Panc1 (cell line): ENCODE measurements around the gene TOX3. TPM values are rescaled to one million over a fixed set of nuclear protein-coding genes. Genes with fewer than 3 reads are reported as not detected.

Experiments
- ATAC-seq: fragments of 200-7000 bp; cut with Tn5 transposase; 2 replicates; pipeline ENCODE4 v1.9.1; 2020; ENCODE audit warnings: mild to moderate bottlenecking, moderate library complexity
- BruUV-seq: library from RNA; stranded (reverse); fragments of 400-500 nt; replicated peaks from 2 replicates; lab custom pipeline; 2021; lab: Mats Ljungman, UMichigan
- CTCF ChIA-PET: fragments of 300-600 bp; sonication (Branson Sonifier 250); formaldehyde crosslinking; loops from one replicate; lab custom pipeline; 2022; ENCODE audit warnings: antibody characterized with exemption; lab: Charles Lee
- POLR2A ChIA-PET: fragments of 300-600 bp; sonication (Branson Sonifier 250); formaldehyde crosslinking; loops from one replicate; lab custom pipeline; 2022; ENCODE audit warnings: antibody characterized with exemption; lab: Charles Lee
- DNase-seq: peaks from one replicate; pipeline ENCODE4 v3.0.0-alpha.2; 2010; ENCODE audit warnings: low read depth, low spot score
- H3K27ac ChIP-seq: 2 replicates; pipeline ENCODE4 v1.5.1; 2011; ENCODE audit warnings: mild to moderate bottlenecking, low read length, inconsistent platforms
- H3K27me3 ChIP-seq: fragments of 200-500 bp; sonication (Bioruptor generic); 2 replicates; pipeline ENCODE4 v1.6.0; 2014; ENCODE audit warnings: low read length, inconsistent platforms; ENCODE audit not compliant: control insufficient read depth, insufficient read depth
- H3K36me3 ChIP-seq: fragments of 200-500 bp; sonication (Bioruptor generic); 2 replicates; pipeline ENCODE4 v1.5.1; 2014; ENCODE audit warnings: inconsistent platforms, mild to moderate bottlenecking, low read length, moderate library complexity; ENCODE audit not compliant: control insufficient read depth, insufficient read depth
- H3K4me1 ChIP-seq: 2 replicates; pipeline ENCODE4 v1.5.1; 2011; ENCODE audit warnings: inconsistent platforms, mild to moderate bottlenecking, low read length, moderate library complexity; ENCODE audit not compliant: control insufficient read depth, insufficient read depth
- H3K4me3 ChIP-seq, 2 experiments: 2 replicates each; pipeline ENCODE4 v1.5.1; 2011 to 2012; ENCODE audit warnings: low read depth in 2 of 2, low read length in 2 of 2, mild to moderate bottlenecking in 2 of 2, inconsistent platforms in 1 of 2, moderate library complexity in 1 of 2
- H3K9me3 ChIP-seq: fragments of 200-500 bp; sonication (Bioruptor generic); 2 replicates; pipeline ENCODE4 v1.5.1; 2014; ENCODE audit warnings: low read depth, mild to moderate bottlenecking, inconsistent platforms, low read length, moderate library complexity; ENCODE audit not compliant: control insufficient read depth, insufficient read depth
- CTCF ChIP-seq: fragments of 450-650 bp; IDR thresholded peaks from 2 replicates; pipeline ENCODE4 v1.5.1; 2017; ENCODE audit warnings: mild to moderate bottlenecking
- POLR2AphosphoS5 ChIP-seq: IDR thresholded peaks from 2 replicates; pipeline ENCODE4 v1.6.1; 2012; ENCODE audit warnings: mild to moderate bottlenecking, low read depth, low read length, moderate library complexity
- REST ChIP-seq, 2 experiments: IDR thresholded peaks; 2 replicates each; pipeline ENCODE4 v1.6.1; 2011 to 2012; ENCODE audit warnings: low read depth in 2 of 2, control low read depth in 1 of 2, low read length in 1 of 2, mild to moderate bottlenecking in 1 of 2, moderate library complexity in 1 of 2; ENCODE audit not compliant: insufficient read depth in 1 of 2
- SIN3A ChIP-seq: IDR thresholded peaks from 2 replicates; pipeline ENCODE4 v1.6.1; 2012; ENCODE audit warnings: low read depth, mild to moderate bottlenecking, low read length, moderate library complexity, borderline replicate concordance; ENCODE audit not compliant: insufficient read depth
- TCF7L2 ChIP-seq: IDR thresholded peaks from 2 replicates; pipeline ENCODE4 v1.6.1; 2011; ENCODE audit warnings: mild to moderate bottlenecking, low read depth, low read length, inconsistent platforms
- in situ Hi-C: cut with HindIII; loops from 2 replicates; pipeline ENCODE4 v1.10.0; 2016; ENCODE audit warnings: low sequenced_read_pairs, low pct_unique_long_range_greater_than_20kb
- intact Hi-C: fragments of 100-400 bp; cut with micrococcal nuclease; formaldehyde crosslinking; loops from one replicate; pipeline ENCODE4 v1.10.0; 2022; ENCODE audit not compliant: unreplicated experiment
- total RNA-seq: library from RNA; stranded (reverse); gene quantifications from one replicate; pipeline ENCODE4 v1.2.1, GENCODE V29; 2021; ENCODE audit not compliant: unreplicated experiment

Gene TOX3
- total RNA-seq, 1 experiment from 2014 or later: 3.4 TPM

- intact Hi-C loops (no loop called here), in situ Hi-C loops (no loop called here)
- Histone ChIP-seq H3K27ac (no peak overlapping the region), H3K4me1 (no peaks in the 10 kb centered on the region), H3K9me3 (no peaks in the 10 kb centered on the region), H3K36me3 (no peaks in the 10 kb centered on the region), H3K4me3 (no peak overlapping the region), H3K27me3 (no peaks in the 10 kb centered on the region)
- TF ChIP-seq CTCF: no peak
- no peak for TF ChIP-seq REST (IDR thresholded peaks at IDR 0.05; ENCODE audit: insufficient read depth in 1 of 2, low read depth in 2 of 2, low read length in 1 of 2)
- no peak for TF ChIP-seq SIN3A
- TF ChIP-seq TCF7L2: no peak
- no peak for TF ChIP-seq POLR2AphosphoS5
- CTCF ChIA-PET: no interaction called here
- POLR2A ChIA-PET: no interaction called here
- ATAC-seq: no peak
- DNase-seq: no peak
- BruUV-seq: no TSS peak
Measured at GRCh38 chr16:52453644-52454043, 93.3 kb downstream of the TOX3 start.

DNA sequence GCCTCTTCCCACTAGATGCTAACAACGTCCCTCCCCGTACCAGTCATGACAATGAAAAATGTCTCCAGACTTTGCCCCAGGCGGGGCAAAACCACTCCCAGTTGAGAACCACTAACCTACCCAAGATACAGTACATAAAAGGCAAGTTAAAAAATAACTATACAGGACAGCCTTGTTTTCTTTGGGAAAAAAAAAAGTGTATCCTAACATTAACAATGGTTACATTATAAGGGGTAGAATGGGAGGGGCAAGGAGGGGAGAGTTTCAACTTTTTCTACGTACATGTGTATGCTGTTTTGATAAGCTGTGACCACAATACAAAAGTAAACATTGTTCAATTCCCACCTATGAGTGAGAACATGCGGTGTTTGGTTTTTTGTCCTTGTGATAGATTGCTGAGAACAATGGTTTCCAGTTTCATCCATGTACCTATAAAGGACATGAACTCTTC is 94.9 kb downstream of the TOX3 start:
- ATAC-seq: no peak
- no peak for TF ChIP-seq TCF7L2
- TF ChIP-seq POLR2AphosphoS5: no peak
- TF ChIP-seq SIN3A: no peak
- TF ChIP-seq REST (IDR thresholded peaks at IDR 0.05; ENCODE audit: insufficient read depth in 1 of 2, low read depth in 2 of 2, low read length in 1 of 2): no peak
- in situ Hi-C loops (no loop called here), intact Hi-C loops (no loop called here)
- H3K4me3 ChIP-seq: no peak overlapping the region
- ChIA-PET POLR2A (no interaction called here), CTCF (no interaction called here)
- H3K4me1 ChIP-seq: no peaks in the 10 kb centered on the region
- DNase-seq: no peak
- no peaks in the 10 kb centered on the region for H3K36me3 ChIP-seq
- BruUV-seq: no TSS peak
- no peak overlapping the region for H3K27ac ChIP-seq
- H3K27me3 ChIP-seq: no peaks in the 10 kb centered on the region
- H3K9me3 ChIP-seq: no peaks in the 10 kb centered on the region
